ENCODE results near the gene HSD11B2.

DNA sequence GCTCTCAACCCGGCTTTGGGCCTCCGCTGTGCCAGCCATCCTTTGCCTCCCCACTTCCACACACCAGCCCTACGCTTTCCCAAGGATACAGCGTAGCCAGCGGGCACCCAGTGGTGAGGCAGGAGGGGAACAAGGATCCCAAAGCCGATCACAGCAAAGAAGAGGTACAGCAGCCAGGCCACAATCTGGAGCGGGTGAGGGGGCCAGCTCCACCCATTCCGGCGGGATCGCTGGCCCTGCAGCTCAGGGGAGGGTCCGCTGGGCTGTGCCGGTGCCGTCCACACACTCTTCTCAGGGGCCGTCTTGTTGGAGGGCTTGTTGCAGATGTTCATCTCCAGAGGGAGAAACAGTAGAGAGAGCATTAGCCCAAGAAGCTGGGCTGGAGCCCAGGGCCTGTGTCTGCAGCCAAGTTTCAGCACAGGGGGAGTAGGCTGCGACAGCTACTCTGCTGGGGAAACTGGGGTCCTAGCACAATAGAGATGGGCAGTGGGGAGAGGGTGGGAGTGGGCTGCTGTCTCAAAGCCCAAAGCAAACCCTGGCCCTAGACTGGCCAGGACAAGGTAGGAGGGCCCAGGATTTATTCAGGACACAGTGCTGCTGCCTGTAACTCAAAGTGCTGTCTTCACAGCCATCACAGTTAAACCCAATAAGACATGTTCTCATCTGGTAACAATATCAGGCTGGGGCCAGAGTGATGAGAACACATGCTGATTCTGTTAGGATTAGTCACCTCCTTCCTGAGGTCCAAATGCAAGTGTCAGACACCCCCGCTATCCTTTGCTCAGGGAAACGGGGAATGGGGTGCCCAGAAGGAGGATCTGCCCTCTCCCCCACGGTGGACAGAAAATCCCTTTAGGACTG lies 24.6 kb upstream of the HSD11B2 start:
- TF ChIP-seq, protein P1, sequence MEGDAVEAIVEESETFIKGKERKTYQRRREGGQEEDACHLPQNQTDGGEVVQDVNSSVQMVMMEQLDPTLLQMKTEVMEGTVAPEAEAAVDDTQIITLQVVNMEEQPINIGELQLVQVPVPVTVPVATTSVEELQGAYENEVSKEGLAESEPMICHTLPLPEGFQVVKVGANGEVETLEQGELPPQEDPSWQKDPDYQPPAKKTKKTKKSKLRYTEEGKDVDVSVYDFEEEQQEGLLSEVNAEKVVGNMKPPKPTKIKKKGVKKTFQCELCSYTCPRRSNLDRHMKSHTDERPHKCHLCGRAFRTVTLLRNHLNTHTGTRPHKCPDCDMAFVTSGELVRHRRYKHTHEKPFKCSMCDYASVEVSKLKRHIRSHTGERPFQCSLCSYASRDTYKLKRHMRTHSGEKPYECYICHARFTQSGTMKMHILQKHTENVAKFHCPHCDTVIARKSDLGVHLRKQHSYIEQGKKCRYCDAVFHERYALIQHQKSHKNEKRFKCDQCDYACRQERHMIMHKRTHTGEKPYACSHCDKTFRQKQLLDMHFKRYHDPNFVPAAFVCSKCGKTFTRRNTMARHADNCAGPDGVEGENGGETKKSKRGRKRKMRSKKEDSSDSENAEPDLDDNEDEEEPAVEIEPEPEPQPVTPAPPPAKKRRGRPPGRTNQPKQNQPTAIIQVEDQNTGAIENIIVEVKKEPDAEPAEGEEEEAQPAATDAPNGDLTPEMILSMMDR (conservative IDR thresholded peaks at IDR 0.05; ENCODE audit: low read depth, low read length): no peak
- no peak for TF ChIP-seq EZH2phosphoT487 (IDR thresholded peaks at IDR 0.05; ENCODE audit: borderline replicate concordance, low read length)
